BE2C (cell line): Measurements from ENCODE around the gene IL1RAPL2.

Experiments used
- DNase-seq: peaks from one replicate; pipeline ENCODE4 v3.0.0-alpha.2; 2020
- H3K27me3 ChIP-seq: fragments of 250-450 bp; sonication (Bioruptor Pico); 2 replicates; pipeline ENCODE4 v1.5.1; 2020; ENCODE audit warnings: mild to moderate bottlenecking
- H3K36me3 ChIP-seq: fragments of 250-450 bp; sonication (Bioruptor Pico); 2 replicates; pipeline ENCODE4 v1.5.1; 2020; ENCODE audit warnings: mild to moderate bottlenecking
- H3K4me1 ChIP-seq: fragments of 250-450 bp; sonication (Bioruptor Pico); 2 replicates; pipeline ENCODE4 v1.5.1; 2020
- H3K4me3 ChIP-seq: 2 replicates; pipeline ENCODE4 v1.5.1; 2011; ENCODE audit warnings: low read depth, low read length
- H3K9me3 ChIP-seq: fragments of 250-450 bp; sonication (Bioruptor Pico); 2 replicates; pipeline ENCODE4 v1.5.1; 2020
- CTCF ChIP-seq: IDR thresholded peaks from 2 replicates; pipeline ENCODE4 v1.5.1; 2012; ENCODE audit warnings: mild to moderate bottlenecking, low read depth, low read length

IL1RAPL2 gene

GRCh38 chrX:105424729-105425128 is 858.7 kb downstream of the IL1RAPL2 start:
- H3K36me3 ChIP-seq = no peaks in the 10 kb centered on the region
- H3K9me3 ChIP-seq = no peaks in the 10 kb centered on the region
- TF ChIP-seq CTCF = no peak
- H3K4me3 ChIP-seq = no peak overlapping the region
- H3K27me3 ChIP-seq = no peaks in the 10 kb centered on the region
- DNase-seq = no peak
- no peaks in the 10 kb centered on the region for H3K4me1 ChIP-seq

- Histone ChIP-seq H3K4me1 (no peaks in the 10 kb centered on the region), H3K4me3 (no peak overlapping the region), H3K36me3 (no peaks in the 10 kb centered on the region), H3K9me3 (no peaks in the 10 kb centered on the region), H3K27me3 (no peaks in the 10 kb centered on the region)
- no peak for TF ChIP-seq CTCF
- DNase-seq = no peak
These were observed 885.4 kb downstream of the IL1RAPL2 start for GRCh38 chrX:105451401-105451800.

GRCh38 chrX:105458846-105459245 is 892.8 kb downstream of the IL1RAPL2 start:
- DNase-seq = no peak
- TF ChIP-seq CTCF = no peak
- Histone ChIP-seq H3K27me3 (no peaks in the 10 kb centered on the region), H3K9me3 (no peaks in the 10 kb centered on the region), H3K4me1 (no peaks in the 10 kb centered on the region), H3K4me3 (no peak overlapping the region), H3K36me3 (no peaks in the 10 kb centered on the region)

- Histone ChIP-seq H3K4me3 (no peak overlapping the region), H3K27me3 (no peaks in the 10 kb centered on the region)
- DNase-seq = no peak
These were observed 894.4 kb downstream of the IL1RAPL2 start for GRCh38 chrX:105460376-105460775.

GRCh38 chrX:105461016-105461415 is 895.0 kb downstream of the IL1RAPL2 start:
- Histone ChIP-seq H3K4me3 (no peak overlapping the region), H3K4me1 (no peaks in the 10 kb centered on the region), H3K36me3 (no peaks in the 10 kb centered on the region), H3K27me3 (no peaks in the 10 kb centered on the region), H3K9me3 (no peaks in the 10 kb centered on the region)
- no peak for DNase-seq
- no peak for TF ChIP-seq CTCF

More at GRCh38 chrX:105460376-105460775, 894.4 kb downstream of the IL1RAPL2 start:
- TF ChIP-seq CTCF = no peak
- no peaks in the 10 kb centered on the region for H3K9me3 ChIP-seq
- no peaks in the 10 kb centered on the region for H3K4me1 ChIP-seq
- H3K36me3 ChIP-seq = no peaks in the 10 kb centered on the region

- Histone ChIP-seq H3K4me1 (no peaks in the 10 kb centered on the region), H3K27me3 (no peaks in the 10 kb centered on the region), H3K4me3 (no peak overlapping the region), H3K9me3 (no peaks in the 10 kb centered on the region), H3K36me3 (no peaks in the 10 kb centered on the region)
- DNase-seq = no peak
- TF ChIP-seq CTCF = no peak
These were observed 896.2 kb downstream of the IL1RAPL2 start for GRCh38 chrX:105462186-105462585.
